Measurements from ENCODE around the gene ARHGAP1. TPM values are rescaled to one million over a fixed set of nuclear protein-coding genes. Genes with fewer than 3 reads are reported as not detected.

Gene ARHGAP1
- total and polyA plus RNA-seq, 2 of the 13 experiments (the other 11 are each of a cell fraction or from before 2014, with no cell fraction given): 18.6 to 30.3 TPM

DNA sequence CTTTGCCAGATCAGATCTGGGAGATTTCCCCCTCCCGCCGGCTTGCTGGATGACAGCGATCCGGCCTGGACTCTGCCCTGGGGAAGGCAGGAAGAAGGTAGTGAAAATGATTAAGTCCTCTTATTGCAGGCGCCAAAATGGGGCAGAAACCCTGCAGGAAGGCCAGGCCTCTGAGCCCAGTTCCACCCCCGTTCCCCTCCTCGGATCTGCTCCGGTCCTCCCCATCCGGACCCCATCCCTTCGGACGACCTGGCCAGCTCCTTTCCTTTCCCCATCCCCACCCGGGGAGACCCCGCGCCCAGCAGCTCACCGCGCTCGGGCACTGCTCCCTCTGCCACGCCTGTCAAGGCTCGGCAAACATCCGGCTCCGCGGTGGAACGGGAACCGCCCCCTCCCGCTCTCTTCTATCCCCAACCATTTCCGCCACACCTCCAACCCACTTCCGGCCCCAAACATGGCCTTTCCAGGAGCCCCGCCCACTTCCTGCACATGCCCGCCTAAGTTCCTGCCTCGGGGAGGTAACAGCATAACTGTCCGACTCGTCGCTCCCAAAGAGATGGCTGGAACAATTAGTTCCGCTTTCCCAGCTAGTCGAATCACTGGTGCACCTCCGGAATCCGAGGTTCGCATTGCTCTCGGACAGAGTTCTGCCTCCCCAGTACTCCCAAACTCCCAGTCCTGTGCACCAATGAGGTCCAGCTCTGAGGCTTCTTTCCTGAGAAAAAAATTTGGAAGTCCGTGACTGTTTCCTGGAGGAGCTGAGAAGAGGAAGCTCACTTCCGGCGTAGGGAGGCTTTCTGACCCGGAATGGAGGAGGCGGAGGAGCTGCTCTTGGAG lies at the start of gene ARHGAP1, which contains the start of gene ZNF408 (continued):
- TF ChIP-seq ZSCAN21 (CRISPR knock-in tag; IDR thresholded peaks at IDR 0.05; ENCODE audit: borderline replicate concordance): peak; percentile 75
- TF ChIP-seq SMARCC2 (IDR thresholded peaks at IDR 0.05): no peak
- TF ChIP-seq ZNF788 (CRISPR knock-in tag; IDR thresholded peaks at IDR 0.05; ENCODE audit: borderline replicate concordance): peak; percentile 95
- no peak for TF ChIP-seq ZBTB21 (CRISPR knock-in tag; IDR thresholded peaks at IDR 0.05)
- no peak for TF ChIP-seq ZC3H4 (CRISPR knock-in tag; IDR thresholded peaks at IDR 0.05; ENCODE audit: borderline replicate concordance)
- TF ChIP-seq TMF1 (CRISPR knock-in tag; IDR thresholded peaks at IDR 0.05; ENCODE audit: low read depth): peak; percentile 75; the same call in 1 of the 2 replicates
- TF ChIP-seq ZNF713 (CRISPR knock-in tag; IDR thresholded peaks at IDR 0.05): peak; percentile 34; the same call in 1 of the 2 replicates
- 0 out of 2 replicates have a peak, but pooled peaks have one; percentile 48 for TF ChIP-seq SNAPC4 (CRISPR knock-in tag; IDR thresholded peaks at IDR 0.05)
- TF ChIP-seq TOPORS (CRISPR knock-in tag; IDR thresholded peaks at IDR 0.05): peak; percentile 79; the same call in 1 of the 2 replicates
- no peak for TF ChIP-seq IKZF1 (IDR thresholded peaks at IDR 0.05)
- TF ChIP-seq NR3C1 (CRISPR knock-in tag; IDR thresholded peaks at IDR 0.05): no peak
- TF ChIP-seq, protein P1, sequence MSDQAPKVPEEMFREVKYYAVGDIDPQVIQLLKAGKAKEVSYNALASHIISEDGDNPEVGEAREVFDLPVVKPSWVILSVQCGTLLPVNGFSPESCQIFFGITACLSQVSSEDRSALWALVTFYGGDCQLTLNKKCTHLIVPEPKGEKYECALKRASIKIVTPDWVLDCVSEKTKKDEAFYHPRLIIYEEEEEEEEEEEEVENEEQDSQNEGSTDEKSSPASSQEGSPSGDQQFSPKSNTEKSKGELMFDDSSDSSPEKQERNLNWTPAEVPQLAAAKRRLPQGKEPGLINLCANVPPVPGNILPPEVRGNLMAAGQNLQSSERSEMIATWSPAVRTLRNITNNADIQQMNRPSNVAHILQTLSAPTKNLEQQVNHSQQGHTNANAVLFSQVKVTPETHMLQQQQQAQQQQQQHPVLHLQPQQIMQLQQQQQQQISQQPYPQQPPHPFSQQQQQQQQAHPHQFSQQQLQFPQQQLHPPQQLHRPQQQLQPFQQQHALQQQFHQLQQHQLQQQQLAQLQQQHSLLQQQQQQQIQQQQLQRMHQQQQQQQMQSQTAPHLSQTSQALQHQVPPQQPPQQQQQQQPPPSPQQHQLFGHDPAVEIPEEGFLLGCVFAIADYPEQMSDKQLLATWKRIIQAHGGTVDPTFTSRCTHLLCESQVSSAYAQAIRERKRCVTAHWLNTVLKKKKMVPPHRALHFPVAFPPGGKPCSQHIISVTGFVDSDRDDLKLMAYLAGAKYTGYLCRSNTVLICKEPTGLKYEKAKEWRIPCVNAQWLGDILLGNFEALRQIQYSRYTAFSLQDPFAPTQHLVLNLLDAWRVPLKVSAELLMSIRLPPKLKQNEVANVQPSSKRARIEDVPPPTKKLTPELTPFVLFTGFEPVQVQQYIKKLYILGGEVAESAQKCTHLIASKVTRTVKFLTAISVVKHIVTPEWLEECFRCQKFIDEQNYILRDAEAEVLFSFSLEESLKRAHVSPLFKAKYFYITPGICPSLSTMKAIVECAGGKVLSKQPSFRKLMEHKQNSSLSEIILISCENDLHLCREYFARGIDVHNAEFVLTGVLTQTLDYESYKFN (CRISPR knock-in tag; conservative IDR thresholded peaks at IDR 0.05): peak; percentile 85
- TF ChIP-seq, protein P2, sequence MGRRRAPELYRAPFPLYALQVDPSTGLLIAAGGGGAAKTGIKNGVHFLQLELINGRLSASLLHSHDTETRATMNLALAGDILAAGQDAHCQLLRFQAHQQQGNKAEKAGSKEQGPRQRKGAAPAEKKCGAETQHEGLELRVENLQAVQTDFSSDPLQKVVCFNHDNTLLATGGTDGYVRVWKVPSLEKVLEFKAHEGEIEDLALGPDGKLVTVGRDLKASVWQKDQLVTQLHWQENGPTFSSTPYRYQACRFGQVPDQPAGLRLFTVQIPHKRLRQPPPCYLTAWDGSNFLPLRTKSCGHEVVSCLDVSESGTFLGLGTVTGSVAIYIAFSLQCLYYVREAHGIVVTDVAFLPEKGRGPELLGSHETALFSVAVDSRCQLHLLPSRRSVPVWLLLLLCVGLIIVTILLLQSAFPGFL (CRISPR knock-in tag; IDR thresholded peaks at IDR 0.05): no peak
- peak; percentile 11 for TF ChIP-seq RBM22 (optimal IDR thresholded peaks at IDR 0.05; ENCODE audit: low read length)
- no peak for TF ChIP-seq ZNF234 (CRISPR knock-in tag; conservative IDR thresholded peaks at IDR 0.05)
- TF ChIP-seq KLF15 (CRISPR knock-in tag; IDR thresholded peaks at IDR 0.05; ENCODE audit: borderline replicate concordance): no peak; the same call in 1 of the 2 replicates
- TF ChIP-seq, protein P3, sequence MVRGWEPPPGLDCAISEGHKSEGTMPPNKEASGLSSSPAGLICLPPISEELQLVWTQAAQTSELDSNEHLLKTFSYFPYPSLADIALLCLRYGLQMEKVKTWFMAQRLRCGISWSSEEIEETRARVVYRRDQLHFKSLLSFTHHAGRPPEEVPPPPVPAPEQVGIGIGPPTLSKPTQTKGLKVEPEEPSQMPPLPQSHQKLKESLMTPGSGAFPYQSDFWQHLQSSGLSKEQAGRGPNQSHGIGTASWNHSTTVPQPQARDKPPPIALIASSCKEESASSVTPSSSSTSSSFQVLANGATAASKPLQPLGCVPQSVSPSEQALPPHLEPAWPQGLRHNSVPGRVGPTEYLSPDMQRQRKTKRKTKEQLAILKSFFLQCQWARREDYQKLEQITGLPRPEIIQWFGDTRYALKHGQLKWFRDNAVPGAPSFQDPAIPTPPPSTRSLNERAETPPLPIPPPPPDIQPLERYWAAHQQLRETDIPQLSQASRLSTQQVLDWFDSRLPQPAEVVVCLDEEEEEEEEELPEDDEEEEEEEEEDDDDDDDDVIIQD (CRISPR knock-in tag; IDR thresholded peaks at IDR 0.05; ENCODE audit: low read depth): peak; percentile 56; the same call in 1 of the 2 replicates
- no peak for TF ChIP-seq RAD51 (IDR thresholded peaks at IDR 0.05; ENCODE audit: borderline replicate concordance)

Measured in HepG2 (cell line).